ENCODE measurements around the gene COL5A1. TPM values are rescaled to one million over a fixed set of nuclear protein-coding genes. Genes with fewer than 3 reads are reported as not detected.

The COL5A1 gene
- total RNA-seq, 1 donor, result 801 TPM

DNA sequence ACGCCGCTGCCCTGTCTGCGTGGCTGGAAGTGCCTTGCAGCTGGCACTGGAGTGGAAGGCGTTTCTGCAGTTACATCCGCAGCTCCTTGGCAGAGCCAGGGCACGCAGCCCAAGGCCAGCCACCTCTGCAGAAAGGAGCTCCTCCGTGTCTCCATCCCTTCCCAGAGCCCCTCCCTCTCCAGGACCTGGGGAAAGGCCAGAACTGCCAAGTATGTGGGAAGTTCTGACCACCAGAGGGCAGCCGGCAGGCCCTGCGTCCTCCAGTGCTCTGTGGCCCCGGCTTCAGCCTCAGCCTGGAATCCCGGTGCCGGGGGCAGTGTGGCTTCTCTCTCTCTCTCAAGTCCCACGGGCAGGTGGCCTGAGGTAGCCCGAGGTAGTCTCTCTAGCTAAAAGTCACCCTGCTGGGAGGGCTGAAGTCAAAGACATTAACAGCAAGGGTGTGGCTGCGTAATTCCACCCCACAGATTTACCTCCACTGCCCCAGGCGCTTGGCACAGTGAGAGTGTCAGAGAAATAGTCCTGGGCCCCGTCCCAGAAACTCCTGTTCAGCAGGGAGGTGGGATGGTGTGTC, 137.3 kb downstream of the COL5A1 start:
- TF ChIP-seq, protein P1, sequence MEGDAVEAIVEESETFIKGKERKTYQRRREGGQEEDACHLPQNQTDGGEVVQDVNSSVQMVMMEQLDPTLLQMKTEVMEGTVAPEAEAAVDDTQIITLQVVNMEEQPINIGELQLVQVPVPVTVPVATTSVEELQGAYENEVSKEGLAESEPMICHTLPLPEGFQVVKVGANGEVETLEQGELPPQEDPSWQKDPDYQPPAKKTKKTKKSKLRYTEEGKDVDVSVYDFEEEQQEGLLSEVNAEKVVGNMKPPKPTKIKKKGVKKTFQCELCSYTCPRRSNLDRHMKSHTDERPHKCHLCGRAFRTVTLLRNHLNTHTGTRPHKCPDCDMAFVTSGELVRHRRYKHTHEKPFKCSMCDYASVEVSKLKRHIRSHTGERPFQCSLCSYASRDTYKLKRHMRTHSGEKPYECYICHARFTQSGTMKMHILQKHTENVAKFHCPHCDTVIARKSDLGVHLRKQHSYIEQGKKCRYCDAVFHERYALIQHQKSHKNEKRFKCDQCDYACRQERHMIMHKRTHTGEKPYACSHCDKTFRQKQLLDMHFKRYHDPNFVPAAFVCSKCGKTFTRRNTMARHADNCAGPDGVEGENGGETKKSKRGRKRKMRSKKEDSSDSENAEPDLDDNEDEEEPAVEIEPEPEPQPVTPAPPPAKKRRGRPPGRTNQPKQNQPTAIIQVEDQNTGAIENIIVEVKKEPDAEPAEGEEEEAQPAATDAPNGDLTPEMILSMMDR (IDR thresholded peaks at IDR 0.05; ENCODE audit: extremely low read depth, low read depth, low read length), result peak; percentile 63
- H3K4me2 ChIP-seq (ENCODE audit: insufficient read depth, low read length), result no peak overlapping the region
- peaks cover 7% of the 10 kb centered on the region for H3K79me2 ChIP-seq (ENCODE audit: insufficient read depth, low read length)
- peak; percentile 95 for DNase-seq (ENCODE audit: insufficient read length, low spot score, missing footprints)
- H3K4me1 ChIP-seq (ENCODE audit: insufficient read depth, low read length), result peaks cover 13% of the 10 kb centered on the region
- peaks cover 66% of the 10 kb centered on the region for H4K20me1 ChIP-seq (ENCODE audit: insufficient read depth, low read length)
- no peak overlapping the region for H3K27ac ChIP-seq (ENCODE audit: low read depth, low read length)
- H3K4me3 ChIP-seq (ENCODE audit: insufficient read depth, low read length), result no peak overlapping the region
- H3K27me3 ChIP-seq (ENCODE audit: insufficient read depth, low read length), result no peaks in the 10 kb centered on the region
- H3K36me3 ChIP-seq (ENCODE audit: insufficient read depth, low read length), result peaks cover 98% of the 10 kb centered on the region
- no peaks in the 10 kb centered on the region for H3K9me3 ChIP-seq (ENCODE audit: low read depth, low read length)
- H2AFZ ChIP-seq (ENCODE audit: low read length), result no peak overlapping the region

DNA sequence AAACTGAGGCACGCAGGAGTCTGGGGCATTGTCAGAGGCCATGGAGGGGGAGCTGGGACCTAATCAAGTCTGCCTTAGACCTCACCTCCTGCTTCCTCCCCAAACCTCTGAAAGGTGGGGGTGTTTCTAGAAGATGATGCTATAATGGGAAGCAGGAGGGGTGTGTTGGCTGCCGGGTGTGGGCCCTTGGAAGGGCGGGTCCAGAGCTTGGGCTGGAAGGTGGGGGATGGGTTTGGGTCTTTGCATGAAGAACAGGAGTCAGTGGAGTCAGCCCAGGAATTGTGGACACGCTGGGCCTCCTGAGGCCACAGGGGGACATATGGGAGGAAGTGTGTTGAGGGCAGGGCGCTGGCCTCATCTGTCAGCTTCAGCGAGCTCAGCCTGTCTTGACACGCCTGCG, 138.0 kb downstream of the COL5A1 start:
- Histone ChIP-seq H3K4me3 (ENCODE audit: insufficient read depth, low read length) (no peak overlapping the region), H3K9me3 (ENCODE audit: low read depth, low read length) (no peaks in the 10 kb centered on the region), H2AFZ (ENCODE audit: low read length) (no peak overlapping the region), H3K27ac (ENCODE audit: low read depth, low read length) (no peak overlapping the region), H3K79me2 (ENCODE audit: insufficient read depth, low read length) (peaks cover 6% of the 10 kb centered on the region), H4K20me1 (ENCODE audit: insufficient read depth, low read length) (peaks cover 66% of the 10 kb centered on the region), H3K4me2 (ENCODE audit: insufficient read depth, low read length) (no peak overlapping the region), H3K4me1 (ENCODE audit: insufficient read depth, low read length) (peaks cover 13% of the 10 kb centered on the region), H3K27me3 (ENCODE audit: insufficient read depth, low read length) (no peaks in the 10 kb centered on the region), H3K36me3 (ENCODE audit: insufficient read depth, low read length) (peaks cover 98% of the 10 kb centered on the region)
- DNase-seq (ENCODE audit: insufficient read length, low spot score, missing footprints), result no peak
- TF ChIP-seq, protein P1 (IDR thresholded peaks at IDR 0.05; ENCODE audit: extremely low read depth, low read depth, low read length), result no peak

DNA sequence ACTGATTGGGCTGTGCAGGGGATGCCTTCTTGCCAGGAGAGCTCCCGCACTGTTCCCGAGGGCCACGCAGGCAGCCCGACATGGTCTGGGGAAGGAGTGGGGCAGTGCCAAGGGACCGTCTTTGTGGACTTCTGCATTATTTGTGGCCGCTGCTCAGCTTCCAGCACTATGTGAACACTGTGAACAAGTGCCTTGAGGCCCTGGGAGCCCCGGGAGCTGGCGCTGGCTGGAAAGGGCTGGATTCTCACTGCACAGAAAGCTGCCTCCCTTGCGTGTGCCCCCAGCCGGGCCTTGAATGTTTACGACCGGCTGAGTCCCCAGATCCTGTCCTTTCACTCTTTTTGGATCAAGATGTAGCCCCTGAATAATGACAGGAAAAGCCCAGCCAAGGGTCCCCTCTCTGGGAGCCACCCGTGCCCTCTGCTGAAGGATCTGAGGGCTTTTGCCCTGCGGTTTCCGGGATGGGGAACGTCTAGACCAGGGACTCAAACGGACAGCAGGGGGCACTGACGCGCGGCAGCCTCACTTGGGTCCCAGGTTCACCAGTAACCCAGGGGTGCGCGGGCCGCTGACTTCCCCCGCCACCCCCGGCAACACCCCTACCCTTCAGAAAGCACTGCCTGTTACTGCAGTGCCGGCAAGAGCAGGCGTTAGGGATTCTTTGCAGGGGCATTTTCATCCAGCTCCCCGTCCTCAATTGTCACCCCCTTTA, 140.1 kb downstream of the COL5A1 start:
- peaks cover 98% of the 10 kb centered on the region for H3K36me3 ChIP-seq (ENCODE audit: insufficient read depth, low read length)
- TF ChIP-seq, protein P1 (IDR thresholded peaks at IDR 0.05; ENCODE audit: extremely low read depth, low read depth, low read length), result peak; percentile 19
- no peaks in the 10 kb centered on the region for H3K9me3 ChIP-seq (ENCODE audit: low read depth, low read length)
- no peak overlapping the region for H3K4me2 ChIP-seq (ENCODE audit: insufficient read depth, low read length)
- H3K27me3 ChIP-seq (ENCODE audit: insufficient read depth, low read length), result no peaks in the 10 kb centered on the region
- H3K4me3 ChIP-seq (ENCODE audit: insufficient read depth, low read length), result no peak overlapping the region
- H4K20me1 ChIP-seq (ENCODE audit: insufficient read depth, low read length), result peaks cover 68% of the 10 kb centered on the region
- no peaks in the 10 kb centered on the region for H3K4me1 ChIP-seq (ENCODE audit: insufficient read depth, low read length)
- no peak overlapping the region for H3K27ac ChIP-seq (ENCODE audit: low read depth, low read length)
- no peak overlapping the region for H2AFZ ChIP-seq (ENCODE audit: low read length)
- H3K79me2 ChIP-seq (ENCODE audit: insufficient read depth, low read length), result no peaks in the 10 kb centered on the region
- DNase-seq (ENCODE audit: insufficient read length, low spot score, missing footprints), result no peak

DNA sequence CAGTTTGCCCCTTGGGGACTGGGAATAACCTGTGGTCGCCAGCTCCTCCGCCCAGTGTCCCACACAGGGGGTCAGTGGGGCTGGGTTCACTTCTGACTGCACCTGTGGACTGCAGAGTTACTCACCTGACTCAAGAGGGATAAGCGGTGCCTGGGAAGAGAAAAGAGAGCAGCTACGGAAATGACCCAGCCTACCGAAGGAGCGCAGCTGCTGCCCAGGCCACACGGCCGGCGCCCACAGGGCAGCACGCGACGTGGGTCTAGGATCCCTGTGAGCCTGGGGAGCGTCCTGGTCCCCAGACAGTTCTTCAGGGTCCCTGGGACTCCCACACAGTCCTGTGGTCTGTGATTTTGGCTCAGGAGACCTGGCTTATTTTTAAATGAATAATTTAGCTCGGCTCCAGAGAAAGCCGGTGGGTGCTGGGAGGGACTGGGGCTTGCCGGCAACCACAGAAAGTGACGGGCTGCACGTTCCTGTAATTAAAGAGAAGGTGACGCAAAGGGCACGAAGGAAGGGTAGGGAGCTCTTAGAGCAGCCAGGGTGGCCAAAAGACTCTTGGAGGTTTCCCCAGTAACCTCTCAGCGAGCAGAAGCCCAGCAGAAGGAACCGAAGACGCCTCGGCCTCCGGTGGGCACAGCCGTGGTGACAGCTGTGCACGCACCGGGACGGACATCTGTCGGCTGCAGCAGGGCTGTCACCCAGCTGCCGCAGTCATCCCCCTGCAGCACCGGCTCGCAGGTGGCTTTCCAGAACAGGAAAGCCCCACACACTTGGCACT, 141.5 kb downstream of the COL5A1 start:
- Histone ChIP-seq H3K27ac (ENCODE audit: low read depth, low read length) (no peak overlapping the region), H3K4me1 (ENCODE audit: insufficient read depth, low read length) (no peaks in the 10 kb centered on the region), H3K79me2 (ENCODE audit: insufficient read depth, low read length) (no peaks in the 10 kb centered on the region), H3K4me2 (ENCODE audit: insufficient read depth, low read length) (no peak overlapping the region), H2AFZ (ENCODE audit: low read length) (no peak overlapping the region), H3K9me3 (ENCODE audit: low read depth, low read length) (no peaks in the 10 kb centered on the region), H3K4me3 (ENCODE audit: insufficient read depth, low read length) (no peak overlapping the region), H4K20me1 (ENCODE audit: insufficient read depth, low read length) (peaks cover 69% of the 10 kb centered on the region), H3K27me3 (ENCODE audit: insufficient read depth, low read length) (no peaks in the 10 kb centered on the region), H3K36me3 (ENCODE audit: insufficient read depth, low read length) (peaks cover 98% of the 10 kb centered on the region)
- DNase-seq (ENCODE audit: insufficient read length, low spot score, missing footprints), result no peak
- TF ChIP-seq, protein P1 (IDR thresholded peaks at IDR 0.05; ENCODE audit: extremely low read depth, low read depth, low read length), result no peak

Data from osteoblast (primary cell).